GM19328 (cell line): ENCODE results near the gene SLC22A1.
"Not testable (repeated sequence)": the region's sequence is repeated elsewhere in the genome, so short reads cannot be mapped to it uniquely, and the experiment has no call there.

Source experiments
- ATAC-seq: cut with Tn5 transposase; IDR thresholded peaks from one replicate; pipeline ENCODE4 v1.9.1; 2021; ENCODE audit warnings: mild to moderate bottlenecking, moderate library complexity; ENCODE audit not compliant: unreplicated experiment

Gene SLC22A1

GRCh38 chr6:160121558-160121957 lies at the start of gene SLC22A1:
Gene SLC22A1 (plus strand): TSS chr6:160121815. CDS start chr6:160121936, 121 bp downstream.
- no peak for ATAC-seq

- ATAC-seq, result no peak
Observed at GRCh38 chr6:160073272-160073671, 48.3 kb upstream of the SLC22A1 start.

GRCh38 chr6:160076009-160076408 lies 45.6 kb upstream of the SLC22A1 start:
- no peak for ATAC-seq

GRCh38 chr6:160077024-160077423 lies 44.6 kb upstream of the SLC22A1 start:
- no peak for ATAC-seq

- no peak for ATAC-seq
Observed at GRCh38 chr6:160077526-160077925, 44.1 kb upstream of the SLC22A1 start.

GRCh38 chr6:160078883-160079685 lies 42.5 kb upstream of the SLC22A1 start:
- no peak for ATAC-seq

GRCh38 chr6:160079686-160080043 lies 42.0 kb upstream of the SLC22A1 start:
- no peak for ATAC-seq

- no peak for ATAC-seq
Observed at GRCh38 chr6:160080097-160080496, 41.5 kb upstream of the SLC22A1 start.

- ATAC-seq, result no peak
Observed at GRCh38 chr6:160081398-160081797, 40.2 kb upstream of the SLC22A1 start.

- ATAC-seq, result no peak
Observed at GRCh38 chr6:160082627-160083026, 39.0 kb upstream of the SLC22A1 start.

GRCh38 chr6:160084198-160084776 lies 37.3 kb upstream of the SLC22A1 start:
- no peak for ATAC-seq

- ATAC-seq, result no peak
Observed at GRCh38 chr6:160085226-160085625, 36.4 kb upstream of the SLC22A1 start.

- no peak for ATAC-seq
Observed at GRCh38 chr6:160085713-160086505, 35.7 kb upstream of the SLC22A1 start.

- ATAC-seq, result no peak
Observed at GRCh38 chr6:160086754-160087153, 34.9 kb upstream of the SLC22A1 start.

- no peak for ATAC-seq
Observed at GRCh38 chr6:160088069-160088783, 33.4 kb upstream of the SLC22A1 start.

- no peak for ATAC-seq
Observed at GRCh38 chr6:160088784-160089533, 32.7 kb upstream of the SLC22A1 start.

GRCh38 chr6:160089534-160089897 lies 32.1 kb upstream of the SLC22A1 start:
- no peak for ATAC-seq

- ATAC-seq, result not testable (repeated sequence)
Observed at GRCh38 chr6:160090442-160091239, 31.0 kb upstream of the SLC22A1 start.

GRCh38 chr6:160092176-160092575 lies 29.4 kb upstream of the SLC22A1 start:
- not testable (repeated sequence) for ATAC-seq

GRCh38 chr6:160092602-160093001 lies 29.0 kb upstream of the SLC22A1 start:
- no peak for ATAC-seq
